Measurements from ENCODE around the gene UGT1A3.

DNA sequence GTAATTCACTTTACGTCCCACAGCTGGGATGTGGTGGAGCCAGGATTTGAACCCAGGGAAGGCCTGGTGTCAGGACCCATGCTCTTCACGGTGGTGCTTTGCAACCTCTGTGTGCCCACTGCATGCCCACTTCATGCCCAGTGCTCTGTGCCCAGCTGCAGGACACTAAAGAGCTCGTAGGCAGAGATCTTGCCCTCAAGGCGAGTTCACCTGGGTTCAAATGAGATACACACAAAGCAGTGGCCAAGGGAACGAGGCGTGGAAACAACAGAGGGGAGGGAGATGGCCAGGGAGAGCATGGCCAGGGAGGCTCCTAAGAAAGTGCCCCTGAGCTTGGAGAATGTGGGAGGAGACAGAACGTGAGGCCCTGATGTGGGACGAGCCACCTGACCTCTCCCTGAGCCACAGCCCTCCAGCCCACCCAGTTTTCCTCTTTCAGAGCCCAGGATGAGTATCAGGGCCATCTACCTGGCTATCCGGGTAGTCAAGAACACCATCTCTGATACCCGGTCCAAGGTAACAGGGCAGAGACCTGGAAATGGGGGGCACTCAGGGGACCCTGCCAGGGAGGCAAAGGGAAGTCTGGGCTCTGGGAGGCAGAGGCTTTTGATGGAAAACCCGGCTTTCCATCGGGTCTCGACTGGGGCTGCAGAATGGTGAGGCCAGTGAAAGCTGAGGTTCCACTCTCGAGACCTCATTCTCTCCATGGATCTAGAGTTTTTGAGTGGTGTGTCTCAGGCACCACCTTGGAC, 69.7 kb downstream of the UGT1A3 start:
- no peak for TF ChIP-seq CTCF (IDR thresholded peaks at IDR 0.05)
- no peak for TF ChIP-seq POLR2A (IDR thresholded peaks at IDR 0.05)
